Measurements from ENCODE around the gene PRAMEF12. TPM values are rescaled to one million over a fixed set of nuclear protein-coding genes. Genes with fewer than 3 reads are reported as not detected.

Gene PRAMEF12
- total RNA-seq, 1 donor from 2014 or later: not detected

DNA sequence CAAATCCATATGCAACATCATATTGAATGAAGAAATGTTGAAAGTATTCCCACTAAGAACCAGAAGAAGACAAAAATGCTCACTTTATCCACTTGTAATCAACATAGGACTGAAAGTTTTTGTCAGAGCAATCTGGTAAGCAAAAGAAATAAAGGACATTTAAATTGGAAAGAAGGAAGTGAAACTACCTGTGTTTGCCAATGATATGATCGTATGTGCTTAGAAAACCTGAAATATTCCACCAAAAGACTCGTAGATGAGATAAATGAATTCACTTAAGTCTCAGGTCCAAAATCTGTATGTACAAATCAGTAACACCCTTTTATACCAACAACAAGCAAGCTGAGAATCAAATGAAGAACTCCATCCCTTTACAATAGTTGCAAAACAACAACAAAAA, 26.2 kb downstream of the PRAMEF12 start:
- no peak overlapping the region for H2AFZ ChIP-seq (replicated peaks)
- no peaks in the 10 kb centered on the region for H3K4me1 ChIP-seq
- H3K27ac Mint-ChIP-seq: no peak overlapping the region
- no peaks in the 10 kb centered on the region for H3K36me3 Mint-ChIP-seq
- H3K27me3 ChIP-seq: no peaks in the 10 kb centered on the region
- no peaks in the 10 kb centered on the region for H3K4me1 Mint-ChIP-seq
- no peaks in the 10 kb centered on the region for H3K79me2 ChIP-seq (ENCODE audit: low read depth)
- H3K4me3 ChIP-seq: no peak overlapping the region
- H3K36me3 ChIP-seq: no peaks in the 10 kb centered on the region
- H3F3A ChIP-seq (ENCODE audit: low read depth): no peaks in the 10 kb centered on the region
- H3K9me3 ChIP-seq (ENCODE audit: low read depth): no peaks in the 10 kb centered on the region
- peaks cover 2% of the 10 kb centered on the region for H3K27me3 Mint-ChIP-seq (ENCODE audit: insufficient read depth, low read depth)
- H4K20me1 ChIP-seq (ENCODE audit: low read depth): no peaks in the 10 kb centered on the region
- H3K4me2 ChIP-seq: no peak overlapping the region
- no peak overlapping the region for H3K9ac ChIP-seq
- no peak for DNase-seq (ENCODE audit: low spot score)
- H3K9me3 Mint-ChIP-seq: peaks cover 7% of the 10 kb centered on the region
- TF ChIP-seq, protein P1, sequence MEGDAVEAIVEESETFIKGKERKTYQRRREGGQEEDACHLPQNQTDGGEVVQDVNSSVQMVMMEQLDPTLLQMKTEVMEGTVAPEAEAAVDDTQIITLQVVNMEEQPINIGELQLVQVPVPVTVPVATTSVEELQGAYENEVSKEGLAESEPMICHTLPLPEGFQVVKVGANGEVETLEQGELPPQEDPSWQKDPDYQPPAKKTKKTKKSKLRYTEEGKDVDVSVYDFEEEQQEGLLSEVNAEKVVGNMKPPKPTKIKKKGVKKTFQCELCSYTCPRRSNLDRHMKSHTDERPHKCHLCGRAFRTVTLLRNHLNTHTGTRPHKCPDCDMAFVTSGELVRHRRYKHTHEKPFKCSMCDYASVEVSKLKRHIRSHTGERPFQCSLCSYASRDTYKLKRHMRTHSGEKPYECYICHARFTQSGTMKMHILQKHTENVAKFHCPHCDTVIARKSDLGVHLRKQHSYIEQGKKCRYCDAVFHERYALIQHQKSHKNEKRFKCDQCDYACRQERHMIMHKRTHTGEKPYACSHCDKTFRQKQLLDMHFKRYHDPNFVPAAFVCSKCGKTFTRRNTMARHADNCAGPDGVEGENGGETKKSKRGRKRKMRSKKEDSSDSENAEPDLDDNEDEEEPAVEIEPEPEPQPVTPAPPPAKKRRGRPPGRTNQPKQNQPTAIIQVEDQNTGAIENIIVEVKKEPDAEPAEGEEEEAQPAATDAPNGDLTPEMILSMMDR (IDR thresholded peaks at IDR 0.05): no peak
- TF ChIP-seq EZH2phosphoT487 (IDR thresholded peaks at IDR 0.05) (no peak), EZH2 (IDR thresholded peaks at IDR 0.05) (no peak)
- no peak overlapping the region for H3K4me3 Mint-ChIP-seq
- H3K27ac ChIP-seq: no peak overlapping the region

GRCh38 chr1:12809933-12810332, 36.4 kb downstream of the PRAMEF12 start:
- Mint-ChIP-seq H3K4me3 (no peak overlapping the region), H3K9me3 (peaks cover 9% of the 10 kb centered on the region), H3K4me1 (no peaks in the 10 kb centered on the region), H3K36me3 (no peaks in the 10 kb centered on the region), H3K27me3 (ENCODE audit: insufficient read depth, low read depth) (peaks cover 10% of the 10 kb centered on the region), H3K27ac (no peak overlapping the region)
- Histone ChIP-seq H3K4me1 (no peaks in the 10 kb centered on the region), H3K27ac (no peak overlapping the region), H3F3A (ENCODE audit: low read depth) (no peaks in the 10 kb centered on the region), H3K9me3 (ENCODE audit: low read depth) (no peaks in the 10 kb centered on the region), H3K9ac (no peak overlapping the region), H3K4me3 (no peak overlapping the region), H3K36me3 (no peaks in the 10 kb centered on the region), H2AFZ (replicated peaks) (no peak overlapping the region), H4K20me1 (ENCODE audit: low read depth) (no peaks in the 10 kb centered on the region), H3K79me2 (ENCODE audit: low read depth) (no peaks in the 10 kb centered on the region), H3K4me2 (no peak overlapping the region), H3K27me3 (no peaks in the 10 kb centered on the region)
- TF ChIP-seq EZH2phosphoT487 (IDR thresholded peaks at IDR 0.05) (no peak), EZH2 (IDR thresholded peaks at IDR 0.05) (no peak)
- TF ChIP-seq, protein P1 (IDR thresholded peaks at IDR 0.05): no peak
- no peak for DNase-seq (ENCODE audit: low spot score)

GRCh38 chr1:12810691-12811408, 37.3 kb downstream of the PRAMEF12 start:
- no peak overlapping the region for H3K4me2 ChIP-seq
- H3K4me3 ChIP-seq: no peak overlapping the region
- H3K27me3 ChIP-seq: no peaks in the 10 kb centered on the region
- Mint-ChIP-seq H3K4me3 (no peak overlapping the region), H3K36me3 (no peaks in the 10 kb centered on the region), H3K27ac (no peak overlapping the region), H3K9me3 (peaks cover 6% of the 10 kb centered on the region), H3K4me1 (no peaks in the 10 kb centered on the region), H3K27me3 (ENCODE audit: insufficient read depth, low read depth) (peaks cover 10% of the 10 kb centered on the region)
- TF ChIP-seq EZH2phosphoT487 (IDR thresholded peaks at IDR 0.05) (no peak), EZH2 (IDR thresholded peaks at IDR 0.05) (no peak)
- TF ChIP-seq, protein P1 (IDR thresholded peaks at IDR 0.05): no peak
- no peak for DNase-seq (ENCODE audit: low spot score)
- no peaks in the 10 kb centered on the region for H4K20me1 ChIP-seq (ENCODE audit: low read depth)
- no peak overlapping the region for H3K9ac ChIP-seq
- H3K4me1 ChIP-seq: no peaks in the 10 kb centered on the region
- no peaks in the 10 kb centered on the region for H3K79me2 ChIP-seq (ENCODE audit: low read depth)
- no peak overlapping the region for H3K27ac ChIP-seq
- H3K9me3 ChIP-seq (ENCODE audit: low read depth): no peaks in the 10 kb centered on the region
- H3F3A ChIP-seq (ENCODE audit: low read depth): no peaks in the 10 kb centered on the region
- no peak overlapping the region for H2AFZ ChIP-seq (replicated peaks)
- H3K36me3 ChIP-seq: no peaks in the 10 kb centered on the region

Measured in neural progenitor cell (in vitro differentiated cells).